Chondrocyte (in vitro differentiated cells): ENCODE measurements around the gene CEACAM19. TPM values are rescaled to one million over a fixed set of nuclear protein-coding genes. Genes with fewer than 3 reads are reported as not detected.

Experiments
- DNase-seq: peaks from one replicate; pipeline ENCODE4 v3.0.0; 2021; ENCODE audit warnings: mixed read lengths, low spot score
- H3K27ac Mint-ChIP-seq: one replicate; pipeline ENCODE4 v1.8.0; 2021; ENCODE audit warnings: mild to moderate bottlenecking, moderate library complexity, mixed read lengths; ENCODE audit not compliant: unreplicated experiment
- H3K27me3 Mint-ChIP-seq: 2 replicates; pipeline ENCODE4 v1.8.0; 2021; ENCODE audit warnings: low read depth, mixed read lengths
- H3K36me3 Mint-ChIP-seq: 2 replicates; pipeline ENCODE4 v1.8.0; 2021; ENCODE audit warnings: low read depth, mixed read lengths
- H3K4me1 Mint-ChIP-seq: 2 replicates; pipeline ENCODE4 v1.8.0; 2021; ENCODE audit warnings: low read depth, mild to moderate bottlenecking, mixed read lengths
- H3K4me3 Mint-ChIP-seq: one replicate; pipeline ENCODE4 v1.8.0; 2021; ENCODE audit warnings: mild to moderate bottlenecking, moderate library complexity, mixed read lengths; ENCODE audit not compliant: unreplicated experiment
- H3K9me3 Mint-ChIP-seq: 2 replicates; pipeline ENCODE4 v1.8.0; 2021; ENCODE audit warnings: low read depth, mixed read lengths
- total RNA-seq: library from RNA; stranded (reverse); gene quantifications from 3 replicates; pipeline ENCODE4 v1.2.1, GENCODE V29; 2021
- TF ChIP-seq, protein P1 (sequence below): fragments of 200-600 bp; sonication (generic); IDR thresholded peaks from 2 replicates; pipeline ENCODE4 v1.5.0; 2021; ENCODE audit warnings: antibody characterized with exemption, mild to moderate bottlenecking, moderate library complexity

Gene CEACAM19
- total RNA-seq, 1 donor from 2014 or later, result 6.5 TPM

DNA sequence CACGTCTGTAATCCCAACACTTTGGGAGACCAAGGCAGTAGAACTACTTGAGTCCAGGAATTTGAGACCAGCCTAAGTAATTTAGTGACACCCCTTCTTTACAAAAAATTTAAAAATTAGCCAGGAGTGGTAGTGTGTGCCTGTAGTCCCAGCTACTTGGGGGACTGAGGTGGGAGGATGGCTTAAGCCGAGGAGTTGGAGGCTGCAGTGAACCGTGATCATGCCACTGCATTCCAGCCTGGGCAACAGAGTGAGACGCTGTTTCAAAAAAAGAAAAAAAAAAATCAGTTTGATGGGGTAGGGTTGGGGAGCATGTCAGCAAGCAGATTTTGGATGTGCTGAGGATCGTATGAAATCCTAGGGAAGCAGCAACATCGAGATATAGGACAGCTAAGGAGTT lies 4.2 kb downstream of the CEACAM19 start:
- no peak for DNase-seq
- TF ChIP-seq, protein P1, sequence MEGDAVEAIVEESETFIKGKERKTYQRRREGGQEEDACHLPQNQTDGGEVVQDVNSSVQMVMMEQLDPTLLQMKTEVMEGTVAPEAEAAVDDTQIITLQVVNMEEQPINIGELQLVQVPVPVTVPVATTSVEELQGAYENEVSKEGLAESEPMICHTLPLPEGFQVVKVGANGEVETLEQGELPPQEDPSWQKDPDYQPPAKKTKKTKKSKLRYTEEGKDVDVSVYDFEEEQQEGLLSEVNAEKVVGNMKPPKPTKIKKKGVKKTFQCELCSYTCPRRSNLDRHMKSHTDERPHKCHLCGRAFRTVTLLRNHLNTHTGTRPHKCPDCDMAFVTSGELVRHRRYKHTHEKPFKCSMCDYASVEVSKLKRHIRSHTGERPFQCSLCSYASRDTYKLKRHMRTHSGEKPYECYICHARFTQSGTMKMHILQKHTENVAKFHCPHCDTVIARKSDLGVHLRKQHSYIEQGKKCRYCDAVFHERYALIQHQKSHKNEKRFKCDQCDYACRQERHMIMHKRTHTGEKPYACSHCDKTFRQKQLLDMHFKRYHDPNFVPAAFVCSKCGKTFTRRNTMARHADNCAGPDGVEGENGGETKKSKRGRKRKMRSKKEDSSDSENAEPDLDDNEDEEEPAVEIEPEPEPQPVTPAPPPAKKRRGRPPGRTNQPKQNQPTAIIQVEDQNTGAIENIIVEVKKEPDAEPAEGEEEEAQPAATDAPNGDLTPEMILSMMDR, result no peak
- Mint-ChIP-seq H3K27me3 (no peaks in the 10 kb centered on the region), H3K9me3 (no peaks in the 10 kb centered on the region), H3K4me3 (no peak overlapping the region), H3K27ac (no peak overlapping the region), H3K4me1 (peaks cover 9% of the 10 kb centered on the region), H3K36me3 (peaks cover 6% of the 10 kb centered on the region)

DNA sequence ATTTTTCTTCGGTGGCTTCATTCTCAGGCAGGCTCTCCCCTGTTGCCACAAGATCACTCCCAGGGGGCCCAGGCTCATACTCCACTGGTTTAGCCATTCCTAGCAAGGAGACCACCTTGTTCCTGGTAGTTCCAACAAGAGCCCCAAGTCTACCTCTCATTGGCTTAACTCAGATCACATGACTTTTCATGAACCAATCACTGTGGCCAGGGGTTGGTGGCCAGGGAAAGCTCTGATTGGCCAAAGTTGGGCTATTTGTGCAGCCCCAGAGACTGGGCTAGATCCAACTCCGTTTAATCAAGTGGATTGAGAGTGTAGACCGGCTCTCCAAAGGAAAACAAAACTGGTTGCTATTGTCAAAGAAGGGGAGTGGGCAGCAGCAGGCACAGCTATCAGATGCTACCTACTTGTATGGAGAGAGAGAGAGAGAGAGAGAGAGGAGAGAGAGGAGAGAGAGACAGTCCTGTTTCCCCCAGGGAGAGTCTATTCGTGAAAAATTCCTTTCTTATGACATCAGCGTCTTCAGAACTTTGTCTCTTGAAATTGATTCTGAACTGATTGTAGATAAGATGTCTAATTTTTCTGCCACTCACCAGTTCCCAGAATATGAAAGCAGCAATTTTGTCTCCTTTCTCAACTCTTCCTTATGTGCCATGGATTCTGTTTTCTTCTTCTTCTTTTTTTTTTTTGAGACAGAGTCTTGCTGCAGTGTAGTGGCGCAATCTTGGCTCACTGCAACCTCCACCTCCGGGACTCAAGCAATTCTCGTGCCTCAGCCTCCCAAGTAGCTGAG lies 5.9 kb downstream of the CEACAM19 start:
- no peak overlapping the region for H3K4me3 Mint-ChIP-seq

DNA sequence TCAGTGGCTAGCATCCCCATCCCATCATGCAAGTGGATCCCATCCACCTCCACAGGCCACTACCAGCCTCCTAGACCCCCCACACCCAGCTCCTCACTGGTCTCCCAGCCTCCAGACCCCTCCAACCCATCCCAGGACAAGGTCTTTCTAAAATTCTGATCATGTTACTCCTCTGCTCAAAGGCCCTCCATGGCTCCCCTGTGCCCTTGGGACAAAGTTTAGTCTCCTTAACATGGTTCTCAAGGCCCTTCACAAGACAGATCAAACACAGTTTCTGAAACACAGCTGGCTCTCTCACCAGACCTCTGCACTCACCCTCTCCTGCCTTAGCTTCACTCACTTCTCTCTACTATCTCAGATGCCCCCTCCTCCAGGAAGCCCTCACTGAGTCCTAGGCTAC lies 9.3 kb downstream of the CEACAM19 start:
- Mint-ChIP-seq H3K36me3 (peaks cover 13% of the 10 kb centered on the region), H3K9me3 (no peaks in the 10 kb centered on the region), H3K27me3 (no peaks in the 10 kb centered on the region), H3K4me3 (no peak overlapping the region), H3K27ac (no peak overlapping the region), H3K4me1 (peaks cover 22% of the 10 kb centered on the region)
- DNase-seq, result no peak
- TF ChIP-seq, protein P1, result no peak

More for the DNA sequence above, 5.9 kb downstream of the CEACAM19 start:
- no peak for DNase-seq
- H3K27me3 Mint-ChIP-seq, result no peaks in the 10 kb centered on the region
- TF ChIP-seq, protein P1, result no peak
- peaks cover 9% of the 10 kb centered on the region for H3K4me1 Mint-ChIP-seq
- H3K36me3 Mint-ChIP-seq, result peaks cover 10% of the 10 kb centered on the region
- H3K27ac Mint-ChIP-seq, result peak overlapping the region; percentile 88
- H3K9me3 Mint-ChIP-seq, result no peaks in the 10 kb centered on the region

DNA sequence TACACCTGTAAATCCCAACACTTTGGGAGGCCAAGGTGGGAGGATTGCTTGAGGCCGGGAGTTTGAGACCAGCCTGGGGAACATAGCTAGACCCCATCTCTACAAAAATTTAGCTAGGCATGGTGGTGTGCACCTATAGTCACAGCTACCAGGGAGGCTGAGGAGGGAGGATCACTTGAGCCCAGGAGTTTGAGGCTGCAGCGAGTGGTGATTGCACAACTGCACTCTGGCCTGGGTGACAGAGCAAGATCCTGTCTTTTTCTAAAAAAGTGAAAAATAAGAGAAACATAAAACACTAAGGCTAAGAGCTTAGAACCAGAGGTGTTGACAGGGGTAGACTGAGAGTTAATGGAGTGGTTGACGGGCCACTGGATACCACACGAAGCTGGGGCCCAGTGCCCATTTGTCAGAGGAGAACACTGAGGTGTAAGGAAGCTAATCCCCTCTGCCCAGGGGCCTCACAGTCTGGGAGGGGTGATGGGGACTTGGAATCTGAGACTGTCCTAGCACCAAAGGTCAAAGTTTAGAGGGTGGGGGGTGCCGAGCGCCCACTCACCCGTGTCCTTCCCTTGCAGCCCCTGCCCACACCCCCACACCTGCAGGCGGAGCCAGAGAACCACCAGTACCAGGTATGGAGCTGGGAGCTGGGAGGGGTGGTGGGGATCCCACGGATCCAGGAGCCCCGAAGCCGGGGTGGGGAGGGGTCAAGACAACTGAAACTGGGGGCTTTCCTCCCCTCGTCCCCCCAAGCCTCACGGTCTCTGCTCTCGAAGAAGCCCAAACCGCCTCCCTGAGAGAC lies 10.9 kb downstream of the CEACAM19 start:
- TF ChIP-seq, protein P1, result no peak
- H3K27ac Mint-ChIP-seq, result no peak overlapping the region
- no peak overlapping the region for H3K4me3 Mint-ChIP-seq
- peaks cover 10% of the 10 kb centered on the region for H3K36me3 Mint-ChIP-seq
- DNase-seq, result no peak
- H3K9me3 Mint-ChIP-seq, result no peaks in the 10 kb centered on the region
- H3K4me1 Mint-ChIP-seq, result peaks cover 23% of the 10 kb centered on the region
- no peaks in the 10 kb centered on the region for H3K27me3 Mint-ChIP-seq

DNA sequence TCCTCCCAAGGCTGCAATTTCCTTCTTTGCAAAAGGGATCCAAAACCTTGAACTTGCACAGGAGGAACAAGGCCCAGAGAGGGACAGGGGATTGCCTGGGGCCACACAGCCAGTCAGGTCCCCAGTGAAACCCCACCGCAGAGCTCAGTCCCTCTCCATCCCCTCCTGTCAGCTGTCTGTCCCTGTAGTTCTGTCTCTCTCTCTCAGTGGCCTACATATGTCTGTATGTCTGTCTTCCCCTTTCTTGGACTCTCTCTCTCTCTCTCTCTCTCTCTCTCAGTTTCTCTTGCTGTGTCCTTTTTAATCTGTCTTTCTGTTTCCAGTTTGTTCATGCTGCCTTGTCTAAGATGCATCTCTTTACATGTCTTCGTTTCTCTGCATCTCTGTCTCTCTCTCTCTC lies 11.5 kb downstream of the CEACAM19 start:
- Mint-ChIP-seq H3K27me3 (no peaks in the 10 kb centered on the region), H3K4me1 (peaks cover 18% of the 10 kb centered on the region), H3K36me3 (peaks cover 10% of the 10 kb centered on the region), H3K4me3 (no peak overlapping the region), H3K9me3 (no peaks in the 10 kb centered on the region), H3K27ac (no peak overlapping the region)
- no peak for DNase-seq
- TF ChIP-seq, protein P1, result no peak
